Measurements from ENCODE around the gene RABL3.

Gene RABL3

GRCh38 chr3:120637851-120638559 lies 104.3 kb downstream of the RABL3 start:
- Histone ChIP-seq H3K9ac (ENCODE audit: low read depth in 1 of 2, low read length in 2 of 2) (no peak overlapping the region), H3K9me3 (ENCODE audit: control insufficient read depth in 2 of 2, low read length in 2 of 2) (no peaks in the 10 kb centered on the region), H3K36me3 (ENCODE audit: control insufficient read depth in 2 of 2, insufficient read depth in 2 of 2, low read length in 2 of 2) (peaks cover 0 to 5% of the 10 kb centered on the region in 2 donors), H3K4me1 (ENCODE audit: control insufficient read depth in 2 of 2, insufficient read depth in 2 of 2, low read length in 2 of 2) (peaks cover 0 to 2% of the 10 kb centered on the region in 2 donors), H3K27ac (ENCODE audit: low read depth in 2 of 2, low read length in 2 of 2) (no peak overlapping the region), H3K27me3 (ENCODE audit: control insufficient read depth in 2 of 2, insufficient read depth in 2 of 2, low read length in 2 of 2) (no peaks in the 10 kb centered on the region), H3K4me3 (ENCODE audit: low read length in 2 of 2) (no peak overlapping the region)

GRCh38 chr3:120636795-120637401 lies 105.4 kb downstream of the RABL3 start:
- H3K4me1 ChIP-seq (ENCODE audit: control insufficient read depth in 2 of 2, insufficient read depth in 2 of 2, low read length in 2 of 2), result no peaks in the 10 kb centered on the region
- H3K27ac ChIP-seq (ENCODE audit: low read depth in 2 of 2, low read length in 2 of 2), result no peak overlapping the region
- H3K9ac ChIP-seq (ENCODE audit: low read depth in 1 of 2, low read length in 2 of 2), result no peak overlapping the region
- H3K4me3 ChIP-seq (ENCODE audit: low read length in 2 of 2), result no peak overlapping the region
- H3K36me3 ChIP-seq (ENCODE audit: control insufficient read depth in 2 of 2, insufficient read depth in 2 of 2, low read length in 2 of 2), result peaks cover 0 to 5% of the 10 kb centered on the region in 2 donors
- no peaks in the 10 kb centered on the region for H3K9me3 ChIP-seq (ENCODE audit: control insufficient read depth in 2 of 2, low read length in 2 of 2)
- H3K27me3 ChIP-seq (ENCODE audit: control insufficient read depth in 2 of 2, insufficient read depth in 2 of 2, low read length in 2 of 2), result no peaks in the 10 kb centered on the region
